NCI-H2171 (cell line): ENCODE data around the gene EPHX1.
A peak's percentile ranks its signal among the peaks of the same experiment; 100 is the strongest.

Experiments used
- DNase-seq: peaks from one replicate; lab custom pipeline; 2025; lab: John Stamatoyannopoulos, UW

The EPHX1 gene

GRCh38 chr1:225842788-225843425, 33.0 kb downstream of the EPHX1 start:
- DNase-seq = no peak

DNA sequence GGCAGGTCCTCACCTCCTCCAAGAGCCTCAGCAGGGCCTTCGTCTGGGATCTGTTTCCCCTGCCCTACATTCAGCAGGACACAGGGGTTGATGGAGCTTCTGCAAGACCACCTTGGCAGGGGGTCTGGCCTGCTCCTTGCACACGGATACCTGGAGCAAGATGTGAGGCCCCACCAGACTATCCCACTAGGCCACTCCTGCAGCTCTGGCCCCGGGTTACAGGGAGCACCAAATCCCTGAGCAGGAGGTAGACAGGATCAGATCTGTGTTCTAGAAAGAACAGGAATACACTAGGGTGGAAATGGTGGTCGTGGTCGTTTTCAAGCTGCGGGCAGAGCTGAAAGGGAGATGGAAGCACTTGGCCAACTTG, 33.5 kb downstream of the EPHX1 start:
- no peak for DNase-seq

GRCh38 chr1:225844236-225845061, 34.5 kb downstream of the EPHX1 start:
- no peak for DNase-seq

DNA sequence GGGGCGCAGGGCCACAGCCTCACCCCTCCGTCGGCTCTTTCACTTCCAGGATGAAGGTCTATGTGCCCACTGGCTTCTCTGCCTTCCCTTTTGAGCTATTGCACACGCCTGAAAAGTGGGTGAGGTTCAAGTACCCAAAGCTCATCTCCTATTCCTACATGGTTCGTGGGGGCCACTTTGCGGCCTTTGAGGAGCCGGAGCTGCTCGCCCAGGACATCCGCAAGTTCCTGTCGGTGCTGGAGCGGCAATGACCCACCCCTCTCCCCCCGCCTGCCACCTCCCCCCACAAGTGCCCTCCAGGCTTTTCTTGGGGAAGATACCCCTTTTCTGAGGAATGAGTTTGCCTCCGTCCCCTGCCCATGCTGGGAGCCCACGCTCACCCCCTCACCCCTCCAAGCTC, 35.2 kb downstream of the EPHX1 start:
- no peak for DNase-seq

- DNase-seq = peak; percentile 37
Measured at GRCh38 chr1:225845571-225846259, 35.8 kb downstream of the EPHX1 start.

GRCh38 chr1:225846331-225847310, 36.7 kb downstream of the EPHX1 start:
- no peak for DNase-seq

DNA sequence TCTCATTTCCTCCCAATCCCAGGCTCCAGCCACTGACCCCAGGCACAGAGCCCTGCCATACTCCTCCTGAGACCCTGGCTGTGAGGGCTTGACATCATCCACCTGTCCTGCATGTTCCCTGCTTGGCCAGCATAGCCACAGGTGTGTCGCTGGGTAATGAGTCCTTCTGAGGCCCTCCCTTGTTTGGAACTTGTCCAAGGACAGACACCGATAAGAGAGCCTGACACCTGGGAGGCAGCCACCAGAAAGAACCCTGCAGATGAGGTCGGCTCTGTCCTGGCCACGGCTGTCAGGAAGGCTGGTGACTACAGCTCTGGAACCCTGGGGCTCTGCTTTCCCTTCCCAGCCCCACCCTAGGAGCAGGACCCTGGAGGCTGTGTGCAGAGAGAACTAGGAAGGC, 37.7 kb downstream of the EPHX1 start:
- DNase-seq = no peak

DNA sequence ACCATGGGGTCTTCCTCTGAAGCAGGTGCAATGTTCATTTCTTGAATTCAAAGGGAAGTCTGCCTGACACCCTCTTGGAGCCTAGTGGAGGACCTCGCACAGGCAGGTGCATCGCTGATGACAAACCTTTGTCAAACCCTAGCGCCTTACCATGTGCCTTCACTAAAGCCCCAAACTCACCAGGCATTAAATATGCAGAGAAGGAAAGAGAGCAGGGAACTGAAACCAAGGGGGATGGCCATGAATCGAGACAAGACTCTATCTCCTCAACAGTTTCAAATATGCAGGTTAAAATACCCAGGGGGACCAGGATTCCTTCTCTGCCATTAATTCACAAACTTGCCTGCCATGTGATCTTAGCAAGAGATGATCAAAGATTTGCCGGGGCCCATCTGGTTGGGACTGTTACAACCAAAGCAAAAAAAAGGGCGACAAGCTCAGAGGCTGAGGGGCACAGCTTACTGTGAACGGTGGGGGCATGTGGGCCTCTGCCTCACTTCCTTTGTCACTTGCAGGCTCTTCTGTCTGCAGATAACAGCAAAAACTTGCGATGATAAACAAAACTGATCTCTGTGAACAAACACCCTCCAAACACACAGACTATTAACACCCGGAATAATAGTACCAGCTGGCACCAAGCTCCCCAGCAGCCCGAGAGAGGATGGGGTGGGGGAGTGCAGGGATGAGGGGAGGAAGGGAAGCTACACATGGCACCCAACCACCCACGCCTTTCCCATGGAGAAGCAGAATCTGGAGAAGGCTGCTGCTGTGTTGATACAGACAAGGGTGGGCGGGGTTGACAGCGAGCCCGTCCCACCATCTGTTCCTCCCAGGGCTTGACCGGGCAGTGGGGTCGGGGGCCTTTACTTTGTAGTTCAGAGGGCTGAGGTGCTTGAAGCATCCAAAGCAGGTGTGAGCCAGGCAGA, 38.4 kb downstream of the EPHX1 start:
- DNase-seq = peak; percentile 73

DNA sequence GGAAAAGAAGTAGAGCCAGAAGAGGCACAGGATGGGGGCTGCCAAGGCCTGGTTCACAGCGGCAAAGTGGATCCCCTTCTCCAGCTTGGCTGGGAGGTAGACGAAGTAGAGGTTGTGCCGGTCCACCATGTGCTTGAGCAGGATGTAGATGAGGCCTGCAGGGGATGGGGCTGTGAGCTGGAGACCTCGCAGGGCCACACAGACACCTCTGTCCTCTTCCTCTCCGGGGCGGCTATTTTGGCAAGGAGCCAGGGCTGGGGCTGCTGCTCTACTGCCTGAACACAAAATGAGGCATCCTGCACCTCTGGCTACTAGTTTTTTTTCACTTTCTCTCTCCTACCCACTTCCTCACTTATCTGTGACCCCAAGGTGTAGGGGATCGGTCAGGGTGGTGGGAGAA, 40.0 kb downstream of the EPHX1 start:
- DNase-seq = no peak

DNA sequence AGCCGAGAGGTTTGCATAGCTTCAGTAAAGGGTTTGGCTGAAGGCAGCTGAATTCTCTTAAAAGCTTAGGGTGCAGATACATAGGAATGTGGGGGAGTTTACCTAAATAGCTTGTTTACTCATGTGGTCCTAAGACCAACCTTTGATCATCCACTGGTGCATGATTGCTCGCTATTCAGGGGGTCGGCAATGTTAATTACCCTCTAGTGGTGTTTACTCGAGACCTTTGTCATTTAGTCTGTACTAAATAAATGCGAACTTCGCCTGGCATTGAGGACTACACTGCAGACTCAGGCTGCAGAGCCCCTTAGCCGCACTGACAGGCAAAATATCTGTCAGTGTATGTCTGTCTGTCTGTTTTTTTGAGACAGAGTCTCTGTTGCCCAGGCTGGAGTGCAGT, 40.4 kb downstream of the EPHX1 start:
- DNase-seq = no peak

DNA sequence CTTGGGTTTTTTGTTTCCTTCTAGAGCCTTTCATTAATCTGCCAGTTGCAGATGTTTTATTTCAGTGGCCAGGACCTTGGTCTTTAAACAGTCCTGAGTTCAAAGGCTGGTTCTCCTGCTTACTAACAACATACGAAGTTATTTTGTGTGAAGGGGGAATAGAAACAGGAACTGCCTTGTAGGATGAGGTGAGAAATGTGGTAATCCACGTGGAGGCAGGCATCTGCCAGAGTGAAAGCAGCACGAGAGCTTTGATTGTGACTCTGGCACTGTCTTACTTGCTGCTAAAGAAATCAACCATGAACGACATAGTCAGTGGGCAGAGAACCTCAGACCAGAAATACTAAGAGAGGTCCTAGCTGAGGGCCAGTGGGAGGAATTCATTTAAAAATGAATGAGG, 41.9 kb downstream of the EPHX1 start:
- no peak for DNase-seq

DNA sequence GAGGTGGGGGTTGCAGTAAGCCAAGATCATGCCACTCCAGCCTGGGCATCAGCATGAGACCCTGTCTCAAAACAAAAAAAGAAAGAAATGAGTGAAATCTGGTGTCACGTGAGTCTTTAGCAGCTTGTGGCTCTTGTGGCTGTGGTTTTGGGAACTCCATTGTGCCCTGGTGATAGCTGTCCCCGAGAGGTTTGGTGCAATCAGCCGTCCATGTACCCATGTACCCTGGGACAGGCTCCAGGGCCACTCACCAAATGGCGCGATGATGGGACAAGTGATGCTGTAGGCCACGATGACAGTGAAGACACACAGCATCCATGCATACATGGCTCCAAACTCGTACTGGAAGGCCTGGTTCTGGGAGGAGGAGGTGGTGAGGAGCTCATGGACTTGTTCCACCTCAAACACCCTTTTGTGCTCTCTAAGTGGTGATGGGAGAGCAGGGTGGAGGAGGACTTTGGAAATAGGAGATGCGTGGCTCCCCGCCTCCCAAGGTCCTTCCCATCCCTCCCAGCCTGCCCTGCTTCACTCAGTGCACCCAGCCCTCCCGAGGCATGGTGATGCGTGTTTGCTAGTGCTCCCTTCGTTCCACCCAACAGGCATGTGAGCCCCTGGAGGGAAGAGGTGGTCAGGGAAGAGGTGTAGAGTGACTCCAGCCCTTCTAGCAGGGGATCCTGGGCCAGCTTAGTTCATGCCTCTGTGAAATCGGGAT, 42.6 kb downstream of the EPHX1 start:
- DNase-seq = no peak

GRCh38 chr1:225853441-225853840, 43.5 kb downstream of the EPHX1 start:
- no peak for DNase-seq

DNA sequence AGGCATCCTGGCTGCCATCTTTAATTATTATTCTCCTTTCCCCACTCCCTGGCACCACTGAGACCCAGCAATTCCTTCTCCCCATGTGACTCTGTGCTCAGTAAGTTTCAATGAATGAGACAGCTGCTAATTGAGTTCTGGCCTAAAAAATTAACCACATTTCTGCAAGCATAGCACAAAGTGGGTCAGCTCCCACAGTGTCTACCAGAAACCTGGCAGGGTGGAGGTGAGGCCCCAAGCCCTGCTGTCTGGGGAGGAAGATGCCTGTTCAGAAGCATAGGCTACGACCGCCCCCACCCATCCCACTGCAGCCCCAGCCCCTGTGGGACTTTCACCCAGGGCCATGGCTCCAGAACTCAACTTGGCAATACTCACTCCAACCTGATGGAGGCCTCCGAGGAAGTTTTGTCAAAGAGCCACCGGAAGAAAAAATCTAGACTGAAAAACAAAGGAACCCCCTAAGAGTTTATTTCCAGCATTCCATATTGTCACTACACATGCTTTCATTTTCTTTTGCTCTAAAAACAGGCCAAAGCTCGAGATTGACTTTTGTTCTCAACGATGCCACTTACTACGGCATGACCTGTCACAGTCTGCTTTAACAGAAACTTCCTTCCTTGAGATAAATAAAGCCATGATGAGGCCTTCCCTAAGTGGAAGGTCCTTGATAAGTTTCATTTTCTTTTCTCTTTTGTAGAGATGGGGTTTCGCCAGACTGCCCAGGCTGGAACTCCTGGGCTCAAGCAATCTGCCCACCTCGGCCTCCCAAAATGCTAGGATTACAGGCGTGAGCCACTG, 45.8 kb downstream of the EPHX1 start:
- no peak for DNase-seq

DNA sequence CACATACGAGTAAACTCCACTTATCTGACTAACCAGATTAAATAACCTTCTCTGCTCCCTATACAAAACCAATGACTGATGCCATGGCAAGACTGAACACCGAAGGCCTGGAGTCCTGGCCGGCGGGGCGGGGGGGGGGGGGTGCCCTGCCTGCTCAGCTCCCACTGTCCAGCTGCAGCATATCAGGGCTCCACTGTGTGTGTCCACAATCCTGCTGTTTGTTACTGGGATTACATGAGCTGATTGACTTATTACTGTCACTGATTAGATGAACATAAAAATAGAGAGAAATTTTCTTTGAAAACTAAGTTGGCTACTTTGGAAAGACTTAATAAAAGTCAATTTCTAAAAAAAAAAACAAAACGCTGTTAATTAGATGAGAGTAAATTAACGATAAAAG, 47.3 kb downstream of the EPHX1 start:
- no peak for DNase-seq

GRCh38 chr1:225859151-225859550, 49.2 kb downstream of the EPHX1 start:
- no peak for DNase-seq

DNA sequence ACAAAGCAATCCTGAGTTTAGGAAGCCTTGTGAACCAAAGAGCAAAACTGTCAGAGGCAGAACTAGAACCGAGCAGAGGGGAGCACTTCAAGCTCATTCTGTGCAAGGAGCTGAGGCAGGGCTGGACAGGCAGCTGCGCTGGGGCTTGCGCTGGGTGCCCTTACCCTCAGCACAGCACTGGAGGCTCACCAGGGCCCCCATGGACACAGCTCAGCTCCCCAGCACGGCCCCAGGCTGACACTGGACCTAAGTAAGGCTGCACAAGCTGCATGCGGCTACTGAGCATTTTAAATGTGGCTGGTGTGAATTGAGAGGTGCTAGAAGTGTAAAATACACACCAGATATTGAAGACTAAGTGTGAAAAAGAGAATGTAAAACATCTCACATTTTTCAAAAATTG, 50.2 kb downstream of the EPHX1 start:
- DNase-seq = no peak

GRCh38 chr1:225860876-225861441, 51.0 kb downstream of the EPHX1 start:
- no peak for DNase-seq
